Measurements from ENCODE around the gene CEP85. TPM values are rescaled to one million over a fixed set of nuclear protein-coding genes. Genes with fewer than 3 reads are reported as not detected.

Gene CEP85
- total RNA-seq, 1 experiment from 2014 or later, result 38.6 TPM

DNA sequence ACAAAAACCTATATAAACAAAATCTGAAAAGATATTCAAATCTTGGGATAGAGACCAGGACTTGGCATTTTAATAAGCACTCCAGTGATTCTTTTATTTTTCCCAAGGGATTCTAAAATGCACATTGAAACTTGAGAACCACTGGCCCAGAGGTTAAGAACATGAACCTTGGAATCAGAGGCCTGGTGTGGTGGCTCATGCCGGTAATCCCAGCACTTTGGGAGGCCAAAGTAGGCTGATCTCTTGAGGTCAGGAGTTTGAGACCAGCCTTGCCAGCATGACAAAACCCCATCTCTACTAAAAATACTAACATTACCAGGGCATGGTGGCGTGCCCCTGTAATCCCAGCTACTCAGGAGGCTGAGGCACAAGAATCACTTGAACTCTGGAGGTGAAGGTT, 12.9 kb upstream of the CEP85 start:
- no peak overlapping the region for H2BK120ac ChIP-seq (ENCODE audit: low read depth, low read length, poor library complexity, severe bottlenecking)
- no peak overlapping the region for H4K5ac ChIP-seq (ENCODE audit: insufficient read length, low read depth, low read length)
- Mint-ChIP-seq H3K4me1 (peaks cover 19 to 22% of the 10 kb centered on the region in 2 experiments), H3K27me3 (ENCODE audit: low read depth) (peaks cover 31% of the 10 kb centered on the region), H3K27ac (no peak overlapping the region), H3K36me3 (ENCODE audit: insufficient read depth in 1 of 3, low read depth in 3 of 3) (no peaks in the 10 kb centered on the region), H3K9me3 (no peaks in the 10 kb centered on the region), H3K4me3 (no peak overlapping the region)
- no peaks in the 10 kb centered on the region for H3K4me1 ChIP-seq (ENCODE audit: insufficient read depth, low read length)
- no peaks in the 10 kb centered on the region for H3K9me3 ChIP-seq (ENCODE audit: control insufficient read depth, low read depth, low read length)
- no peak overlapping the region for H2BK5ac ChIP-seq (ENCODE audit: insufficient read length, low read length)
- H3K79me1 ChIP-seq (ENCODE audit: insufficient read depth, low read depth, low read length, poor library complexity, severe bottlenecking), result no peaks in the 10 kb centered on the region
- H3K56ac ChIP-seq (ENCODE audit: insufficient read length, low read depth, low read length), result no peak overlapping the region
- H3K23me2 ChIP-seq (ENCODE audit: insufficient read length, low read depth, low read length, poor library complexity, severe bottlenecking), result peaks cover 9% of the 10 kb centered on the region
- H2BK20ac ChIP-seq (ENCODE audit: low read depth, low read length, poor library complexity, severe bottlenecking), result no peak overlapping the region
- no peak overlapping the region for H2AK5ac ChIP-seq (ENCODE audit: insufficient read length, low read length)
- no peak overlapping the region for H4K91ac ChIP-seq (ENCODE audit: insufficient read length, low read depth, low read length)
- H3K18ac ChIP-seq (ENCODE audit: insufficient read length, low read depth, low read length), result no peak overlapping the region
- no peak overlapping the region for H3K4me2 ChIP-seq (ENCODE audit: insufficient read depth, insufficient read length, low read length)
- H3K23ac ChIP-seq (ENCODE audit: insufficient read length, low read depth, low read length), result no peak overlapping the region
- H3K14ac ChIP-seq (ENCODE audit: insufficient read depth, low read length), result no peak overlapping the region
- H4K20me1 ChIP-seq (ENCODE audit: control insufficient read depth, insufficient read depth, insufficient read length), result no peaks in the 10 kb centered on the region
- no peak overlapping the region for H3K27ac ChIP-seq (ENCODE audit: insufficient read length, low read depth, low read length)
- no CpG with 5 or more reads among the region's 2 CpGs for WGBS (ENCODE audit: extremely low coverage, insufficient read length, low lambda C conversion rate)
- no peaks in the 10 kb centered on the region for H3K27me3 ChIP-seq (ENCODE audit: insufficient read depth, low read length)
- no peak overlapping the region for H2BK15ac ChIP-seq (ENCODE audit: low read depth, low read length)
- H3K4ac ChIP-seq (ENCODE audit: low read depth, low read length), result no peak overlapping the region
- DNase-seq, result no peak
- H3K9ac ChIP-seq (ENCODE audit: extremely low read depth, insufficient read length, low read length), result no peak overlapping the region
- H3T11ph ChIP-seq (ENCODE audit: low read length), result no peak overlapping the region
- no peak overlapping the region for H4K8ac ChIP-seq (replicated peaks; ENCODE audit: insufficient read length, low read depth, low read length)
- H3K79me2 ChIP-seq (ENCODE audit: insufficient read depth, low read length), result no peaks in the 10 kb centered on the region
- no peak overlapping the region for H2AFZ ChIP-seq (ENCODE audit: low read length)
- TF ChIP-seq CTCF (conservative IDR thresholded peaks at IDR 0.05), result no peak
- no peak overlapping the region for H2BK12ac ChIP-seq (ENCODE audit: insufficient read length, low read depth, low read length)
